OCI-LY1 (cell line): Measurements from ENCODE around the gene DTNB.

Experiments
- H2AFZ ChIP-seq: fragments of 200-600 bp; sonication (generic), shearing (Covaris generic); 2 replicates; pipeline ENCODE4 v1.6.0; 2014; ENCODE audit warnings: antibody characterized with exemption, mild to moderate bottlenecking, low read length
- H3F3A ChIP-seq: fragments of 200-600 bp; sonication (generic), shearing (Covaris generic); 2 replicates; pipeline ENCODE4 v1.6.0; 2014; ENCODE audit warnings: mild to moderate bottlenecking, antibody characterized with exemption, low read length, moderate library complexity; ENCODE audit not compliant: insufficient read depth
- H3K27ac ChIP-seq: fragments of 200-600 bp; sonication (generic); 2 replicates; pipeline ENCODE4 v1.5.1; 2014; ENCODE audit warnings: low read length, mixed run types, mild to moderate bottlenecking, low read depth; ENCODE audit not compliant: poor library complexity, severe bottlenecking
- H3K27me3 ChIP-seq: fragments of 200-600 bp; sonication (generic); 2 replicates; pipeline ENCODE4 v1.6.0; 2014; ENCODE audit warnings: antibody characterized with exemption, mild to moderate bottlenecking, low read length, moderate library complexity; ENCODE audit not compliant: insufficient read depth
- H3K36me3 ChIP-seq: fragments of 200-600 bp; sonication (generic); 2 replicates; pipeline ENCODE4 v1.6.1; 2014; ENCODE audit warnings: mild to moderate bottlenecking, antibody characterized with exemption, low read length, moderate library complexity, mixed read lengths; ENCODE audit not compliant: insufficient read depth
- H3K4me1 ChIP-seq: fragments of 200-600 bp; sonication (generic); 2 replicates; pipeline ENCODE4 v1.5.1; 2014; ENCODE audit warnings: mild to moderate bottlenecking, low read length, moderate library complexity; ENCODE audit not compliant: insufficient read depth, severe bottlenecking
- H3K4me2 ChIP-seq: fragments of 200-600 bp; sonication (generic), shearing (Covaris generic); 2 replicates; pipeline ENCODE4 v1.6.1; 2014; ENCODE audit warnings: low read length
- H3K4me3 ChIP-seq: fragments of 200-600 bp; sonication (generic); 2 replicates; pipeline ENCODE4 v1.5.1; 2014; ENCODE audit warnings: low read length, low read depth, mild to moderate bottlenecking, mixed read lengths; ENCODE audit not compliant: poor library complexity, severe bottlenecking
- H3K79me2 ChIP-seq: fragments of 200-600 bp; shearing (Covaris generic); 2 replicates; pipeline ENCODE4 v1.6.1; 2016; ENCODE audit warnings: mixed run types, low read length, mixed read lengths; ENCODE audit not compliant: insufficient read depth
- H3K9ac ChIP-seq: fragments of 200-600 bp; sonication (generic), shearing (Covaris generic); 2 replicates; pipeline ENCODE4 v1.6.1; 2014; ENCODE audit warnings: mild to moderate bottlenecking, low read length, mixed read lengths
- H3K9me2 ChIP-seq: fragments of 200-600 bp; sonication (generic), shearing (Covaris generic); 2 replicates; pipeline ENCODE4 v1.6.1; 2014; ENCODE audit warnings: low read depth, mild to moderate bottlenecking, low read length, mixed read lengths
- H3K9me3 ChIP-seq: fragments of 200-600 bp; shearing (Covaris generic); 2 replicates; pipeline ENCODE4 v1.6.1; 2014; ENCODE audit warnings: low read length, mixed read lengths
- H4K20me1 ChIP-seq: fragments of 200-600 bp; sonication (generic), shearing (Covaris generic); 2 replicates; pipeline ENCODE4 v1.6.0; 2016; ENCODE audit warnings: mild to moderate bottlenecking, low read length; ENCODE audit not compliant: insufficient read depth
- EZH2 ChIP-seq: fragments of 200-600 bp; sonication (generic), shearing (Covaris generic); IDR thresholded peaks from 2 replicates; pipeline ENCODE4 v1.8.0; 2017; ENCODE audit warnings: borderline replicate concordance, mixed run types, mild to moderate bottlenecking, antibody characterized with exemption, low read length, moderate library complexity, mixed read lengths
- TF ChIP-seq, protein P1 (sequence below): fragments of 200-600 bp; sonication (generic), shearing (Covaris generic); IDR thresholded peaks from 2 replicates; pipeline ENCODE4 v1.5.1; 2017; ENCODE audit warnings: mild to moderate bottlenecking, antibody characterized with exemption, low read length, moderate library complexity, mixed read lengths

The DTNB gene

DNA sequence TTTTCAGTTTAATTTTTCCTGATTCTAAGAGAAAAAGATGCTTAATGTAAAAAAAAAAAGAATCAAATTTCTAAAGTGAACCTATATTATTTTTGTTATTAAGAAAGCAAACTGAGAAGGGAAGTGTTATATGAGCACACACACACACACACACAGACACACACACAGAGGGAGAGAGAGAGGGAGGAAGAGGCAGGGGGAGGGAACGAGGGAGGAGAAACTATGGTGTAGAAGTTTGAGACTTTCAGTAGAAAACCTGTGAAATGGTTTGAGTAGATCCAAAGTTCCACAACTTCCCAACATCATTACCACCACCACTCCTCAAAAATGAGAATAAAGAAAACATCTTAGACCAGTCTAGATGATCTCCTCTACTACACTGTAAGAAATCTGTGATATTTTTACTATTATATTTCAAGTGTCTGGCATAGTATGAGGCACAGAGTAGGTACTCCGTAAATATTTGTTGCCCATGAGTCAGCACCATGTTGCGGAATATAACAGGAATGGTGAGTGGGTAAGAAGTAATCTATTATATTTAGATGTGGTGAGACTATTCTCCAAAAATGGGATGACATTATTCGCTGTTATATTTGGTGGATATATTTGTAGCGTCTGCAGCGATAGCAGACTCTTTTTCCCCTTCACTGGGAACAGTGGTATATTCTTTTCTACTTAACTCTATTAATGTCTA is 182.2 kb downstream of the DTNB start:
- no peak for TF ChIP-seq EZH2
- TF ChIP-seq, protein P1, sequence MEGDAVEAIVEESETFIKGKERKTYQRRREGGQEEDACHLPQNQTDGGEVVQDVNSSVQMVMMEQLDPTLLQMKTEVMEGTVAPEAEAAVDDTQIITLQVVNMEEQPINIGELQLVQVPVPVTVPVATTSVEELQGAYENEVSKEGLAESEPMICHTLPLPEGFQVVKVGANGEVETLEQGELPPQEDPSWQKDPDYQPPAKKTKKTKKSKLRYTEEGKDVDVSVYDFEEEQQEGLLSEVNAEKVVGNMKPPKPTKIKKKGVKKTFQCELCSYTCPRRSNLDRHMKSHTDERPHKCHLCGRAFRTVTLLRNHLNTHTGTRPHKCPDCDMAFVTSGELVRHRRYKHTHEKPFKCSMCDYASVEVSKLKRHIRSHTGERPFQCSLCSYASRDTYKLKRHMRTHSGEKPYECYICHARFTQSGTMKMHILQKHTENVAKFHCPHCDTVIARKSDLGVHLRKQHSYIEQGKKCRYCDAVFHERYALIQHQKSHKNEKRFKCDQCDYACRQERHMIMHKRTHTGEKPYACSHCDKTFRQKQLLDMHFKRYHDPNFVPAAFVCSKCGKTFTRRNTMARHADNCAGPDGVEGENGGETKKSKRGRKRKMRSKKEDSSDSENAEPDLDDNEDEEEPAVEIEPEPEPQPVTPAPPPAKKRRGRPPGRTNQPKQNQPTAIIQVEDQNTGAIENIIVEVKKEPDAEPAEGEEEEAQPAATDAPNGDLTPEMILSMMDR = no peak
- no peak overlapping the region for H3K27ac ChIP-seq
- no peaks in the 10 kb centered on the region for H3K9me3 ChIP-seq
- H3F3A ChIP-seq = no peaks in the 10 kb centered on the region
- H3K79me2 ChIP-seq = no peaks in the 10 kb centered on the region
- H3K4me3 ChIP-seq = no peak overlapping the region
- H3K36me3 ChIP-seq = no peaks in the 10 kb centered on the region
- no peaks in the 10 kb centered on the region for H4K20me1 ChIP-seq
- H2AFZ ChIP-seq = no peak overlapping the region
- no peaks in the 10 kb centered on the region for H3K27me3 ChIP-seq
- no peak overlapping the region for H3K4me2 ChIP-seq
- H3K9ac ChIP-seq = no peak overlapping the region
- H3K4me1 ChIP-seq = no peaks in the 10 kb centered on the region
- no peaks in the 10 kb centered on the region for H3K9me2 ChIP-seq

DNA sequence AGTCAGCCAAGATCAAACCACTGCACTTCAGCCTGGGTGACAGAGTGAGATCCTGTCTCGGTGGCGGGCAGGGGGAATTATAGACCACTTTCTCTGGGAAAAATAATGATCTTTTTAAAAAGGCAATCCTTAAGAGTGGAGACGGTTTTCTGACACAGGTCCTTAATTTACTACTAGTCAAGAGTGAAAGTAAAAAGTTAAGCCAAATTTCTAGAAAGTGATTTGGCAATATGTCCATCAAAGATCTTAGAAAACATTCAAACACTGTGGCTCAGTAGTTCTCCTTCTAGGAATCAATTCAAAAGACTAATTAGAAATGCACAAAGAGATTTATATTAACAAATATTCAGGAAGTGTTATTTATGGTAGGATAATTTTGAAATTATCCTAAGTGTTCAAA is 183.2 kb downstream of the DTNB start:
- Histone ChIP-seq H3K4me1 (no peaks in the 10 kb centered on the region), H3K27me3 (no peaks in the 10 kb centered on the region), H3K9me3 (no peaks in the 10 kb centered on the region), H3K4me2 (no peak overlapping the region), H3K79me2 (no peaks in the 10 kb centered on the region), H3K4me3 (no peak overlapping the region), H3K9me2 (no peaks in the 10 kb centered on the region), H3K9ac (no peak overlapping the region), H3F3A (no peaks in the 10 kb centered on the region), H3K36me3 (no peaks in the 10 kb centered on the region), H3K27ac (no peak overlapping the region), H2AFZ (no peak overlapping the region), H4K20me1 (no peaks in the 10 kb centered on the region)
- TF ChIP-seq, protein P1 = no peak
- no peak for TF ChIP-seq EZH2

DNA sequence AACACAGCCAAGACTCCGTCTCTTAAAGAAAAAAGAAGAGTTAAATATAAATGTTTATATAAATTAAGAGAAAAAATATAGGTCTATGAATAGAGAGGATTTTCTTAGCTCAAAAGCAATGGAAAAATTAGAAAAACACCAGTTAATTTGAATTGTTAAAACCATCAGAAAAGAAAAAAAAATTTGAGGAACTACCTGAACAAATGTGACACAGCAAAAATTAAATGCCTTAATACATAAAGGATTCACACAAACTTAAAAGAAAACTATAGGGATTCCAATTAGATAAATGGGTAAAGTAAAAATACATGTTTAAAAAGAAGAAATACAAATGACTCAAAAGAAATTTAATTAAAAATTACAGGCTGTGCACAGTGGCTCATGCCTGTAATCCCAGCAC is 183.7 kb downstream of the DTNB start:
- Histone ChIP-seq H3K4me2 (no peak overlapping the region), H3K9ac (no peak overlapping the region), H3F3A (no peaks in the 10 kb centered on the region), H3K36me3 (no peaks in the 10 kb centered on the region), H4K20me1 (no peaks in the 10 kb centered on the region), H3K79me2 (no peaks in the 10 kb centered on the region), H3K4me1 (peaks cover 3% of the 10 kb centered on the region), H3K9me2 (no peaks in the 10 kb centered on the region), H3K27me3 (no peaks in the 10 kb centered on the region), H2AFZ (no peak overlapping the region), H3K9me3 (no peaks in the 10 kb centered on the region), H3K27ac (no peak overlapping the region), H3K4me3 (no peak overlapping the region)
- TF ChIP-seq, protein P1 = no peak
- TF ChIP-seq EZH2 = no peak
